ENCODE results near the gene SHISA9. TPM values are rescaled to one million over a fixed set of nuclear protein-coding genes. Genes with fewer than 3 reads are reported as not detected.

The SHISA9 gene
- total and polyA plus RNA-seq, 7 donors: under 0.01 to 8.6 (median 3.1) TPM

- WGBS, 2 donors: 81 to 90% methylated on average over 3 of the region's 3 CpGs
Measured at GRCh38 chr16:13157082-13157481, 255.7 kb downstream of the SHISA9 start.

GRCh38 chr16:13158427-13158826 is 257.0 kb downstream of the SHISA9 start:
- WGBS, 2 donors: 91 to 92% methylated on average over 3 of the region's 3 CpGs
- Histone ChIP-seq H3K4me3 (no peak overlapping the region), H3K36me3 (no peaks in the 10 kb centered on the region), H3K27ac (no peak overlapping the region), H3K4me1 (no peaks in the 10 kb centered on the region), H3K9me3 (no peaks in the 10 kb centered on the region), H3K27me3 (no peaks in the 10 kb centered on the region)
- TF ChIP-seq POLR2AphosphoS5 (IDR thresholded peaks at IDR 0.05) (no peak), CTCF (IDR thresholded peaks at IDR 0.05) (no peak), EP300 (IDR thresholded peaks at IDR 0.05) (no peak), POLR2A (IDR thresholded peaks at IDR 0.05) (no peak)
- DNase-seq: no peak
- intact Hi-C loops (cut with DNase I): no loop called here

More at GRCh38 chr16:13157082-13157481, 255.7 kb downstream of the SHISA9 start:
- TF ChIP-seq EP300 (IDR thresholded peaks at IDR 0.05): no peak
- Histone ChIP-seq H3K27me3 (no peaks in the 10 kb centered on the region), H3K4me1 (no peaks in the 10 kb centered on the region), H3K4me3 (no peak overlapping the region), H3K27ac (no peak overlapping the region), H3K36me3 (no peaks in the 10 kb centered on the region), H3K9me3 (no peaks in the 10 kb centered on the region)
- DNase-seq: no peak
- intact Hi-C loops (cut with DNase I): no loop called here

- no peaks in the 10 kb centered on the region for H3K27me3 ChIP-seq
- H3K36me3 ChIP-seq: no peaks in the 10 kb centered on the region
- H3K4me1 ChIP-seq: no peaks in the 10 kb centered on the region
- 81 to 84% methylated on average over 1 of the region's 1 CpG for WGBS, 2 donors
- intact Hi-C loops (cut with DNase I): no loop called here
- H3K9me3 ChIP-seq: peaks cover 0 to 4% (median 0%) of the 10 kb centered on the region in 4 donors
- TF ChIP-seq EP300 (IDR thresholded peaks at IDR 0.05): no peak
- TF ChIP-seq POLR2A (IDR thresholded peaks at IDR 0.05): no peak
- TF ChIP-seq POLR2AphosphoS5 (IDR thresholded peaks at IDR 0.05): no peak
- TF ChIP-seq CTCF (IDR thresholded peaks at IDR 0.05): no peak
- H3K4me3 ChIP-seq: no peak overlapping the region
- no peak for DNase-seq
- H3K27ac ChIP-seq: no peak overlapping the region
Measured at GRCh38 chr16:13165024-13165423, 263.6 kb downstream of the SHISA9 start.

- intact Hi-C loops (cut with DNase I): no loop called here
Measured at GRCh38 chr16:13168091-13168572, 266.7 kb downstream of the SHISA9 start.

GRCh38 chr16:13171313-13171712 is 269.9 kb downstream of the SHISA9 start:
- Histone ChIP-seq H3K36me3 (no peaks in the 10 kb centered on the region), H3K27me3 (no peaks in the 10 kb centered on the region), H3K4me1 (no peaks in the 10 kb centered on the region), H3K4me3 (no peak overlapping the region), H3K27ac (no peak overlapping the region), H3K9me3 (no peaks in the 10 kb centered on the region)
- WGBS, 2 donors: 42 to 50% methylated on average over 4 of the region's 4 CpGs
- DNase-seq: no peak
- intact Hi-C loops (cut with DNase I): no loop called here
- TF ChIP-seq EP300 (IDR thresholded peaks at IDR 0.05): no peak
- no peak for TF ChIP-seq POLR2AphosphoS5 (IDR thresholded peaks at IDR 0.05)
- TF ChIP-seq POLR2A (IDR thresholded peaks at IDR 0.05): no peak
- no peak for TF ChIP-seq CTCF (IDR thresholded peaks at IDR 0.05)

More at GRCh38 chr16:13168091-13168572, 266.7 kb downstream of the SHISA9 start:
- no peaks in the 10 kb centered on the region for H3K27me3 ChIP-seq
- H3K4me3 ChIP-seq: no peak overlapping the region
- H3K4me1 ChIP-seq: no peaks in the 10 kb centered on the region
- WGBS, 2 donors: 64 to 70% methylated on average over 4 of the region's 4 CpGs
- no peaks in the 10 kb centered on the region for H3K36me3 ChIP-seq
- DNase-seq: no peak
- TF ChIP-seq POLR2A (IDR thresholded peaks at IDR 0.05) (no peak), EP300 (IDR thresholded peaks at IDR 0.05) (no peak), POLR2AphosphoS5 (IDR thresholded peaks at IDR 0.05) (no peak), CTCF (IDR thresholded peaks at IDR 0.05) (no peak)
- H3K27ac ChIP-seq: no peak overlapping the region
- peaks cover 0 to 4% (median 0%) of the 10 kb centered on the region in 4 donors for H3K9me3 ChIP-seq
